ENCODE results near the gene LTBP3.
"Not testable (repeated sequence)": the region's sequence is repeated elsewhere in the genome, so short reads cannot be mapped to it uniquely, and the experiment has no call there.

LTBP3 gene

DNA sequence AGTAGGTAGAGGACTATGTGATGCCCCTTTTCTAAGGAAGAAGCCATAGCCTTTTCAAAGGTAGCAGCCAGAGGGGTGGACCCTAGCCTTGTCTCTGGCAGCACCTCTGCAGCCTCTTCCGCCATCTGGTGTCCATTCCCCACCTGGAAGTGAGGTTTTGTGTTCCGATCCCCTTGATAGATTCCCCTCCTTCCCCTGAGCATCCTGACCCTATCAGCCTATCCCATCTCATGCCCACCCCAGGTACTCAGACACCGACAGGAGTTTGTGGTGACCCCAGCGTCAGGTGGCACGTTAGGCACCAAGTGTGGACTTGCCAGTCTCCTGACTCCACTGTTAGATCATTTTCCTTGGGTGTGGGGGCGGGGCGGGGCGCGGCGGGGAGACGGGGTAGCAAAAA lies 13.8 kb upstream of the LTBP3 start:
- DNase-seq (ENCODE audit: low spot score): peak; percentile 58

DNA sequence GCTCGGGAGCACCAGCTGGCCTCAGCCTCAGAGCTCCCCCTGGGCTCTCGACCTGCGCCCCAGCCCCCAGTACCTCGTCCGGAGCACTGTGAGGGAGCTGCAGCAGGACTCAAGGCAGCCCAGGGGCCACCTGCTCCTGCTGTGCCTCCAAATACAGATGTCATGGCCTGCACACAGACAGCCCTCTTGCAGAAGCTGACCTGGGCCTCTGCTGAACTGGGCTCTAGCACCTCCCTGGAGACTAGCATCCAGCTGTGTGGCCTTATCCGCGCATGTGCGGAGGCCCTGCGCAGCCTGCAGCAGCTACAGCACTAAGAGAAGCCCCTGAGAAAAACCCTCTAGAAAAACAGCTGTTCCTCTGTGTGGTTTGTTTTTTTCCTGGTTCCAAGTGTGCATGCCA lies 13.3 kb upstream of the LTBP3 start:
- no peak for DNase-seq (ENCODE audit: low spot score)

DNA sequence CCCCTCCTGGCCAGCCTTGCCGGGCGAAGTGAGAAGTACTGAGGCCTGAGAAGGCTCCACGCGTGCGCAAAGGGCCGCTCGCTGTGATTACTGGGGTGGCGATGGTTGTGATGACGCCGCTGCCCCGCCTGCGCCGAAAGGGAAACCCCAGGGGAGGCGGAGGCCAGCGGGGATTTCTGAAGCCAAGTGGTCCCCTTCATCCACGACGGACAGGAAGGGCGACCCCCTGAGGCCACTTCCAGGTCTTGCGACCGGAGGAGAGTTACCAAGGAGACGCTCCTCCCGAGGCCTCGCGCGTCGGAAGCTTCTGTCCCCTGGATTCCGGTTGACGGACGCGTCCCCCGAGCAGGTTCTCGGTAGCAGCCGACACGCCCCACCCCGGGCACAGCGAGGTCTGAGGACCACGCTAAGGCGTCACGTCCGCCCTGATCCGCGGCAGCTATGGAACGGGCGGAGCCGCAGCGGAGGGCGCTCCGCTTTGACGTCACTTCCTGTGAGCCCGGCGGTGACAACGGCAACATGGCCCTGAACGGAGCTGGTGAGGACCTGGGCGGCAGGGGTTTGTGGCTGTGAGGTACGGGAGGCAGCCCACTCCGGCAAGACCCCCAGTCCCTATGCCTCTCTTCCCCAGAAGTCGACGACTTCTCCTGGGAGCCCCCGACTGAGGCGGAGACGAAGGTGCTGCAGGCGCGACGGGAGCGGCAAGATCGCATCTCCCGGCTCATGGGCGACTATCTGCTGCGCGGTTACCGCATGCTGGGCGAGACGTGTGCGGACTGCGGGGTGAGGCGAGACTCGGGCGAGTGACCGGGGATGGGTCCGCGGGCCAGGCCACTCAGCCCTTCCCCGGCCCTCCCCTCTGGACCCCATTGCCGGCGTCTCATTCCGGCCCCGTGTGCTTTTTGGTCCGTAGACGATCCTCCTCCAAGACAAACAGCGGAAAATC lies 12.1 kb upstream of the LTBP3 start, which contains the start of gene ZNRD2:
Gene ZNRD2 (plus strand): TSS at position 505 of the 946 bp plus-strand sequence. CDS start 15 bp downstream, at position 520.
- peak; percentile 99 for DNase-seq (ENCODE audit: low spot score)

DNA sequence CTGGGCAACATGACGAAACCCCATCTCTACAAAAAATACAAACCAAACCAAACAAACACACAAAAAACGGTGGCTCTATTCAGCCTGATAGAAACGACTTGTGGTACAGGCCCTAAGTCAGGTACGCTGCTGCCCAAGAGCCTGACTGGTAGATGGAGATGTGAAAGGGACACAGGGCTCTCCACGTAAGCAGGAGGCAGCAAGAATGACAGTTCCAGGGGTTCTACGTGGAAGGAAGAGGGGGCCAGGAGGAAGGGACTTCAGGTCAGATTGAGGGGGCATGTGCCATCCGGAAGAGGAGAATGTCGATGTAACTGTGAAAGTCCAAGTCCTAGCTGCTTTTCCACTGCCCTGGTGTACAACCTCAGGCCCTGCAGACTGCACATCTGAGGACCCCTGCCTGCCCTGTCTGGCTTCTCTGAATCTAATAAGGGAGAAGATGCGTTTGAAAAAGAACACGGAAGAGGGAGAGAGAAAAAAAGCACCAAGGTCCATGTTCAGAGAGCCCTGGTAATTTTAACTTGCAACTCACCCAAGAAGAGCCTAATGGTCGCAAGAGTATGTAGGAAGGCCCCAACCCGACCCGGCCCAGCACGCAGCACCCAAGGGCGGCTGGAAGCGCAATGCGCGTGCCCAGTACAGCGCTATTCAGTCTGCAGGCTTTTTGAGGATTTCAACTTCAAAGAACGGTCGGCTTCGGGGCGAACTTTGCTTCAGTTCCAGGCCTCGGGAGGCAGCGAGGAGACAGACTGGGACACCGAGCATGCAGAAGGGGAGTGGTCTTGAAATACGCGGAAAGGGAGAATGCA lies 11.2 kb upstream of the LTBP3 start:
- no peak for DNase-seq (ENCODE audit: low spot score)

DNA sequence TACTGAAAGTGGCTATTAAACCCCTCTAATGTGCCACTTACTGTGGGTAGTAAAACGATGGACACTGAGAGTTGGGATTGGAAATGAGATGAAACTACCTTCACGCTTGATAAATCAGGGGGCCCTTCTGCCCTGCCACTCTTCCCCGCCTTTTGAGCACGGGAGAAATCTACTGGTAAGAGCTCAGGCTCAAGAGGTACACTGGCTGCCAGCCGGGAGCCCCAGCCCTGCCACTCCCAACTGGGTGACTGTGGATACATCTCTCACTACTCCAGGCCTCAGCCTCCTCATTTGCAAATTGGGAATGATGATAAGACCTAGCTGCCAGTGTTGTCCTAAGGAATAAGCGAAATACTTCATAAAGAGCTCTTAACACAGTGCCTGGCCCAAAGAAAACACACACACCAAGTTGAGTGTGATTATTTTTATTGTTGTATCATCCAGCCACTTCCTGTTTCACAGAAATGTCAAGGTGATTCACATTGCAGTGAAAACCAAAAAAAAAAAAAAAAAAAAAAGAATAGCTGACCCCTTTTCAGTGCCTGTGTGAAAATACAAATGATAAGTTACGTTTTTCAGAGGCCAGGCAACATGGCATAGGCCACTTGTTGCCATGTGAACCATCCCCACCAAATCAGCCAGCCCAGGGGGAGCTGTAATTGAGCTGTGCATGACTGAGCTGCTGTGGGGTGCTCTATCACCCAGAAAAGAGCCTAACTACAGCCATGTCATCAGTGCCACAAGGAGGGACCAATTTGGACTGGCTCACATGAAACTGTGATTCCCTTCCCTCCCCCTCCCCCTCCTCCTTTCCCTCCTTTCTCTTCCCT lies 7.7 kb upstream of the LTBP3 start:
- peak; percentile 37 for DNase-seq (ENCODE audit: low spot score)

DNA sequence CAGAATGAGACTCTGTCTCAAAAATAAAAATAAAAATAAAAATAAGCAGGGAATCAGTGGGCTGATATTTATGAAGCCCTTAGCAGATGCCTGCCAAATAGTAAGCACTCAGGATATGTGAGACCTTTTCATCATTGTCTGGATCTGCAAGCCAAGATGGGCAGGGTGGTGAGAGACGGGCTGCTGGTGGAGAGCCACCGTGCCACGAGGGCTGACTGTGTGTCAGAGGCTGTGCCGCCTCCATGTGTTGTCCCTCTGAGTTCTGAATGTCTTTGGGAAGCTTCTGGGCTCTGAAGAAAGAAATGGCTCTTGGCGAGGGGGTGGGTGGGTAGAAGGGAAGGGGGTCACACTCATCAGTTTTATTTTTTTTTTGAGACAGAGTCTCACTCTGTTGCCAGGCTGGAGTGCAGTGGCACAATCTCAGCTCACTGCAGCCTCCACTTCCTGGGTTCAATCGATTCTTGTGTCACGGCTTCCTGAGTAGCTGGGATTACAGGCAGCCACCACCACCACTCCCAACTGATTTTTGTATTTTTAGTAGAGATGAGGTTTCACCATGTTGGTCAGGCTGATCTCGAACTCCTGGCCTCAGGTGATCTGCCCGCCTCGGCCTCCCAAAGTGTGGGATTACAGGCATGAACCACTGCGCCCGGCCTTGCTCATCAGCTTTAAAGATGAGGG lies 6.9 kb upstream of the LTBP3 start:
- not testable (repeated sequence) for DNase-seq (ENCODE audit: low spot score)

DNA sequence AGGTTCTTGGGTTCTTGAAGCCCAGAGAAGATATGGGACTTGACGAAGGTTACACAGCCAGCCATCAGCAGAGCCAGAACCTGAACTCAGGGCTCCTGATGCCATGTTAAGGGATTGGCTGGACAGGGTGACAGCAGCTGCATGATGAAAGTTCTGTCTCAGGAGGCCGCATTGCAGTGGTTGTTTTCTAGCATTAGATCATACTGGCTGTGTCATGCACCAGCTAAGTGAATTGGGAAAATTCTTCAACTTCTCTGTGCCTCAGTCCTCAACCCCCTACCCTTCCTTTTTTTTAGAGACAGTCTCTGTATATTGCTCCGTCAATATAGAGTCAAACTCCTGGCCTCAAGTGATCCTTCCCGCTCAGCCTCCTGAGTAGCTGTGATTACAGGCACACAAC lies 5.4 kb upstream of the LTBP3 start:
- no peak for DNase-seq (ENCODE audit: low spot score)

DNA sequence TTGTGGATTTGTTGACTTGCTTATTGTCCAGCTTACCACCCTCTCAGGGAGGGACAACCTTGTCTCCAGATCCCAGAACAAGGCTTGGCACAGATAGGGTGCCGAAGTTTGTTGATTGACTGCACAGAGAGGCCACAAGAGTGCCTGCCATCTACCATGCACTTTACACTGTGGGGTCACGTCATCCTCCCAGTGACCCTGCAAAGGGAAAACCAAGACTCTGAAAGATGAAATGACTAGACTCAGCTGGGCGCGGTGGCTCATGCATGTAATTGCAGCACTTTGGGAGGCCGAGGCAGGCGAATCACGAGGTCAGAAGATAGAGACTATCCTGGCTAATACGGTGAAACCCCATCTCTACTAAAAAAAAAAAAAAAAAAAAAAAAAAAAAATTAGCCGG lies 4.6 kb upstream of the LTBP3 start:
- DNase-seq (ENCODE audit: low spot score): no peak

DNA sequence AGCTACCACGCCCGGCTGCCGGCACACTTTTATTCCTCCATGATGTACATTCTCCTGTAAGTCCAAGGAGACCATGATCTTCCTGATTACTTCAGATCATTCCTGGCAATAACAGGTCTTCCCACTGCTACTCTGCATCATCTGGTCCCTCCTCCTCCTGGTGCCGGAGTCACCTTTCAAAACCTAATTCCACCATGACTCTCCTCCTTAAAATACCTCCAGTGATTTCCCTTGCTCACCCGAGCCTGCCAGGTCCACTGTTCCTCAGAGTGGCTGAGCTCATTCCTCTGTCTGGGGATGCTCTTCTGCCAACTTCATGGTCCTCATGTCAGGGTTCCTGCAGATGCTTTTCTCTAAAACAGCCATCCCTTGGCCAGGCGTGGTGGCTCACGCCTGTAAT lies 3.9 kb upstream of the LTBP3 start:
- DNase-seq (ENCODE audit: low spot score): no peak

DNA sequence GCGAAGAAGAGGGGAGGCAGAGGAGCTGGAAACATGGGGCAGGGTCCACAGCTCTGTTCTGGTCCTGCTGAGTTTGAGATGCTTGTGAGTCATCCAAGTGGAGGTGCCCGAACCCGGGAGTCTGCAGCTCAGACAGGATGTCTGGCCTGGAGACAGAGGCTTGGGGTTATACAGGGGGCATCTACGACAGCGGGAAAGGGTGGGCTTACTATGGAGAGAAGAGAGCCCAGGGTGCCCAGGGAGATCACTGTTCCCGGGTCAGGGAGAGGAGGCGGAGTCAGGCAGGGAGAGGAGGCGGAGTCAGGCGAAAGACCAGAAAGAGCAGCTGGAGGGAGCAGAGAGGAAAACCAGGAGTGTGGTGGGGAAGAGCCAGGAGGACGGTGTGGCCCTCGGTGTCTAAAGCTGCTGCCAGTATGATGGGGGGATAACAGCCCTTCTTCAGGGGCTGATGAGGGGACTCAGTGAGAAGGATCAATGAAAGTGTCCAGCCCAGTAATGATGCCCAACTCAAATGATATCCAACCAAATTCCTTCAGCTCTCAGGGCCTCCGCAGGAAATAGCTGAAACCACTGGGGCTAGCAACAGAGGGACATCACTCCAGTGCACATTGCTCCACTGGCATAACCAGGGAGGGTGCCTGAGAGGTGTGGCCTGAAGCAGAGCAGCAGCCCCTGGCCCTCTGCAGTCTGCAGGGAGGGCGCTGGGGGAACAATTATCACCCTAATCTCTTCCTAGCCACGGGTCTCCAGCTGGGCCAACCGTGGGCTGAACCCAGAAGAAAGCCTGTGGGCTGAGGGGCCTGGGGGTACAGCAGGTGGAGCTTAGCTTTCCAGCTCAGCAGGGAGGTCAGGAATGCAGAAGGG lies 2.6 kb upstream of the LTBP3 start:
- peak; percentile 76 for DNase-seq (ENCODE audit: low spot score)

DNA sequence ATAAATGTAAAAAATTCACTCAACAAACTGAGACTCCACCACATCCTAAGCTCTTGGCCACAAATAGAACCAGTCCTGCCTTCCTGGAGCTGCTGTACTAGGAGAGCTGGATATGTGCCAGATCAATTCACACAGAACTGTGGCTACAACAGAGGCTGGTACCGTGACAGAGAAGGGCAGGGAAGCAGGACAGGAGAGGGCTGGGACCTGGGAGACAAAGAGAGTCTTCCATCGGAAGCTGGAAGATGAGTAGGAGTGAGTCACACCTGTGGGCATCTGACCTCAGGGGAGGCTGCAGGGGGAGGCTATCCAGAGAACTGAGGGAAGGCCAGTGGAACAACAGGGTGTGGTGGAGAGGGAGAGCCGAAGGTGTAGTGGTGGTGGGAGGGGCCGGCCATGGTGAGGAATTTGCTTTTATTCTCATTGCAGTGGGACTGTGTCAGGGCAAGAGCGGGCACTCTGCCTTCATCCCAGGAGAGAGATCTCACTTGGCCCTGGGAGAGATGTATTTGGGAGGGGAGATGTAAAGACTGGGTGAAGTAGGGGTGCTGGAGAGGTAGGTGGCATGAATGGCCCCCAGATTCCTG lies 1.9 kb upstream of the LTBP3 start:
- DNase-seq (ENCODE audit: low spot score): peak; percentile 98

DNA sequence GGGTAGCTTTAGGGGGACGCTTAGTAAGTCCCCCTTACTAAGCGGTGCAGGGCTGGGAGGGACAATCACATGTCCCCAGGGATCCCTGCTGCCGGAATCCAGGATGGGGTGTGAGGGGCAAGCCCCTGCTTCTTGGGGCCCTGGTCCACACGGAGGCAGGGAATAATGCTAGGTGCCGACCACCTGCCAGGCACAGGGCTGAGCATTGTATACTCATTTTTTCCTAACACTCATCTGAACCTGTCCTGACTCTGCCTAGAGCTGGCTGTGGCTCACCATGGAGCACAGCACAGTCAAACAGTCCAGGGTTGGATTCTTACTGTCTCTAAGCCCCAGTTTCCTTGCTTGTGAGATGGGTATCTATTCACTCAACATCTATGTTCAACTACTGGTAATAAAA lies 1.4 kb upstream of the LTBP3 start:
- DNase-seq (ENCODE audit: low spot score): no peak

DNA sequence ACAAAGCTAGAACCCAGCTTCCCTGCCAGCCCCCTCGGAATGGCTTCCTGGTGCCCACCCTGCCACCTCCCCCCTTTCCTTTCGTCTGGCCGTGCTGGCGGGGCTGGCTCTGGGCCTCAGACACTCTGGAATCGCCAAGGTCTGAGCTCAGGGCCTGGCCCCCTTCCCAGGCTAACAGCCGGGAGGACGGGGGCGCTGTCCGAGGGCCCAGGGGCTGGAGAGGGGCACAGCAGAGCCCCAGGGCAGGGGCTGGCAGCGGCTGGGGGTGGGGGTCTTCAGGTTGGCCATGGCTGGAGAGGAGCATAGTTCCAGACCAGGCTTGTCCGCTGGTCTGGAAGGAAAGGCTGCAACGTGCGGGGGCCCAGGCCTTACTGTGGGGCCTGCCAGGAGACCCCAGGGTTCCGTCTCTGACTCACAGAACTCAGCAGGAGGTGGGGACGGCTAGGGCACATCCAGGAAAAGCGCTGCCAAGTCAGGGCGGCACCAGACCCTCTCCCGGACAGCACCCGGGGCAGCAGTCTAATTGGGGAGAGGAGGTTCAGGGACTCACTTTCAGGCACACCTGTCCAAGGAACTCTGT lies 861 bp upstream of the LTBP3 start:
- DNase-seq (ENCODE audit: low spot score): no peak

DNA sequence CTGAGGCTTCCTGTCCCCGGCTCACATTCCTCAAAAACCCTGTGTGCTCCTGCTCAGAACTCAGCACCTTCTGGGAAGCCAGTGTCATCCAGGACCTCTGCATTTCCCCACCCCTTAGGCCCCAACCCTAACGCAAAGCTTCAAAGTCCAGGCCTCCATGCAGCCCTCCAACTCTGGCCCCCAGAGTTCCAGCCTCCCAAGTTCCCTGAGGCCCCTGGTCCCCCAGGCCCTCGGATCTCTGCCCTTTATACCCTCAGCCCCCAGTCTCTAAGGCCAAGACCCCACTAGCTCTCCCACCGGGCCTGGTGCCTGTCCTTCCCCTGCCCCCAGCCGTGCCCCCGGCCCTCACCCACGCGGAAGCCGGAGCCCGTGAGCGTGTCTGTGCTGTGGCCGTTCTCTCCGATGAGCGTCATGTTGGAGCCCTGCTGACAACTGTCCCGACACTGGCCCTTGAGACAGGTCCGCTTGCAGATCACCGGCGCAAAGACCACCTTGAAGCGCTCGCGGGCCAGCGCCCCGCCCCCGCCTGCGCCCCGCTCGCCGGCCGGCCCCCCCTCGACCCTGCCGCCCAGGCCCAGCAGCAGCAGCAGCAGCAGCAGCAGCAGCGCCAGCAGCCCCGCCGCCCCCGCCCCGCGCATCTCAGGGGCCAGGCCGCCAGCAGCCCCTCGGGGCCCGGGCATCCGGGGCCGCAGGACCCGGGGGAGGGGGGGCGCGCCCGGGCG lies 718 bp downstream of the LTBP3 start:
- DNase-seq (ENCODE audit: low spot score): no peak

DNA sequence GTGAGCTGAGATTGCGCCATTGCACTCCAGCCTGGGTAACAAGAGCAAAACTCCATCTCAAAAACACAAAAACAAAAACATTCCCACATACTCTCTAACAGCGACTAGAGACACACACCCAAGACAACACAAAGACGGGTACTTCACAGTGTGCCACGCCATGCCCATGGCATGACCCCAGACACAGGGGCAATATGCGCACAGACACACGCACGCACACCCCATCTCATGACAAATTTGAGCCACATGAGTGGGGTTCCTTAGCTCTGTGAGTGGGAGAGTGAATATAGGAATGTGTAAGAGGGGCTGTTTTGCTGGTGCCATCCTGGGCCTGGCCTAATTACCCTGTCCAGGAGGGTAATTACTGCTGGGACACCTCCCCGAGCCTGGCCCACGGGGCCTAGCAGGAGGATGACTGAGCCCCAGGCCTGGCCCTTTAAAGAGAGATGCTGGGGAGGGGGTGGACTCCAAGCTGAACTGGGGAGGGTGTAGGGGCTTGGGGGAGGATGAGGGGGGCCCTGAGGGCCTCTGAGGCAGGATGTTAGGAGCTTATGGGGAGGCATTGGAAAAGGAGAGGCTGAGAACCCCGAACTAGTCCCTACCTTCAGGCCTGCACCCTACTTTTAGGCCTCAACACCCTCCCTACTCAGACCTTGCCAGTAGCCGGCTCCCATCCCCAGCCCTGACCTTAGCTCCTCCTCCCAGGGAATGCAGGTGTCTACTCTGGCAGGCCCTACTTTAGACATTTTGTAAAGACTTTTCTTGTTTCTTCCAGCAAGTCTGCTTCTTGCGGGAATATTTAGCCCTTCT lies 1.5 kb downstream of the LTBP3 start:
- DNase-seq (ENCODE audit: low spot score): peak; percentile 30

DNA sequence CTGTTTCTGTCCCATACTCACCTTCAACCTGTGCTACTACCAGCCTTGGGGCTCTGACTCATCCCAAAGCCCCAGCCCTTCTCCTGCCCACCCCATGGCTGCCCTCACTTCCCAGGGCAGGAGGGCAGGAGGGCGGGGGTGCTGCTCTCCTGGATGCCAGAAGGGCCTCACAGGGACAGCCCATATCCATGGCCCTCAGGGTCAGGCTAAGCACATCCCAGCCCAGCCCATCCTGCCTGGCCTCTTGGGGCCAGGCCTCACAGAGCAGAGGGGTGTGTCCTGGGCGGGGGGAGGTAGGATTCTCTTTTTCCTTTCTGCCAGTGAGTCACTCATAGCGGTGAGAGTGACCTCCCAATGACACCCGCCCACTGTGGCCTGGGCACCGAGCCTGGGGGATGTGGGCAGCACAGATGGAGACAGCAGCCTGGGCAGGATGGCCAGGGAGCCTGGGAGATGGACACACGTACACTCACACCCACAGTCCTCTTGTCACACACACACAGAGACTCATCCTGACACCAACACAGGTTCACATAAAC lies 2.4 kb downstream of the LTBP3 start:
- DNase-seq (ENCODE audit: low spot score): peak; percentile 94

DNA sequence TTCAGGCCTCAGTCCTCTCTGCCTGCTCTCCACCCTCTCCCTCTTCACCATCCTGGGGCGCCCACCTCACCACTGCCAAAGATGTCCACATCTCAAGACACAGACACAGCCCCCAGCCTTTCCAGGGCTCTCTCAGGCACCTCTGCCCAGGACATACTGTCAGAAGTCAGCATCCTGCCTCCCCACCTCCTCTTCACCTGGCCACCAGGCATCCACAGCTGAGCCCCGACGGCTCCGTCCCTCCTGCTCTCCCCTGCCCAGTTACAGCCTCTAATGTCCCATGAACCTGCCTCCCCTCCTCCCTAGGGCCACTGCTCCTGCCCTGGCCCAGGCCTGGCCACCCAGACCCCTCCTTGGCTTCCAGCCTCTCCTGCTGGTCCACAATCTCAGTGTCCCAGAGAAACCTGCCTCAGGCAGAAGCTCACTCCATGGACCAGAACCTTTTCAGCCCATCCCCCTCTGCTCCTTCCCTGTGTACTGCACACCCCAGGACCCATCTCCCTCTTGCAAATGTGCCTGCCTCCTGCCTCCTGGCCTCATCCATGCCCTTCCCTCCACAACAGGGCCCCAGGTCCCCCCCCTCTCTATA lies 3.2 kb downstream of the LTBP3 start:
- no peak for DNase-seq (ENCODE audit: low spot score)
